Stimulated activated CD8-positive, alpha-beta memory T cell treated with anti-CD3 and anti-CD28 coated beads, Interleukin-2, amount 100 ng/mL, for 48 hours (primary cell): Measurements from ENCODE around the gene NIPAL4.
A peak's percentile ranks its signal among the peaks of the same experiment; 100 is the strongest.
"Not testable (repeated sequence)": the region's sequence is repeated elsewhere in the genome, so short reads cannot be mapped to it uniquely, and the experiment has no call there.

Source experiments
- DNase-seq, 2 donors: peaks; one replicate each; pipeline ENCODE4 v3.0.0-alpha.2; 2020; ENCODE audit warnings: low read depth in 2 of 2

Gene NIPAL4

GRCh38 chr5:157463621-157464518, 3.9 kb downstream of the NIPAL4 start:
- DNase-seq, result no peak

GRCh38 chr5:157464519-157465171, 4.6 kb downstream of the NIPAL4 start:
- DNase-seq, result peak; percentile 37 to 62

- no peak for DNase-seq
These were observed 8.4 kb downstream of the NIPAL4 start for GRCh38 chr5:157468293-157468965.

GRCh38 chr5:157469073-157469472, 9.1 kb downstream of the NIPAL4 start:
- no peak for DNase-seq

- no peak for DNase-seq
These were observed 9.7 kb downstream of the NIPAL4 start for GRCh38 chr5:157469687-157470086.

GRCh38 chr5:157470631-157471030, 10.6 kb downstream of the NIPAL4 start:
- DNase-seq, result no peak

- no peak for DNase-seq
These were observed 11.7 kb downstream of the NIPAL4 start for GRCh38 chr5:157471709-157472108.

GRCh38 chr5:157473383-157474320, 13.6 kb downstream of the NIPAL4 start:
- DNase-seq, result no peak

GRCh38 chr5:157475432-157475831, 15.4 kb downstream of the NIPAL4 start:
- no peak for DNase-seq

GRCh38 chr5:157476702-157477408, 16.8 kb downstream of the NIPAL4 start:
- no peak for DNase-seq

- no peak for DNase-seq
These were observed 17.9 kb downstream of the NIPAL4 start for GRCh38 chr5:157477814-157478494.

- no peak for DNase-seq
These were observed 18.7 kb downstream of the NIPAL4 start for GRCh38 chr5:157478726-157479125.

- no peak for DNase-seq
These were observed 19.2 kb downstream of the NIPAL4 start for GRCh38 chr5:157479166-157479565.

- DNase-seq, result no peak
These were observed 19.8 kb downstream of the NIPAL4 start for GRCh38 chr5:157479612-157480510.

- no peak for DNase-seq
These were observed 21.3 kb downstream of the NIPAL4 start for GRCh38 chr5:157481265-157481664.

- DNase-seq, result no peak
These were observed 21.7 kb downstream of the NIPAL4 start for GRCh38 chr5:157481666-157482065.

GRCh38 chr5:157482702-157483101, 22.7 kb downstream of the NIPAL4 start:
- not testable (repeated sequence) for DNase-seq

- DNase-seq, result no peak
These were observed 24.8 kb downstream of the NIPAL4 start for GRCh38 chr5:157484768-157485167.

- DNase-seq, result no peak
These were observed 25.3 kb downstream of the NIPAL4 start for GRCh38 chr5:157485340-157485739.
